ENCODE data around the gene TBC1D19. TPM values are rescaled to one million over a fixed set of nuclear protein-coding genes. Genes with fewer than 3 reads are reported as not detected.
"Not testable (repeated sequence)": the region's sequence is repeated elsewhere in the genome, so short reads cannot be mapped to it uniquely, and the experiment has no call there.

TBC1D19 gene
- 10 to 100 TPM in 2 of 4 donors, 1 to 10 TPM in 2; 9.5 to 24.9 (median 11.2) TPM for total RNA-seq

GRCh38 chr4:26583865-26584652, at the start of gene TBC1D19:
TBC1D19 (plus strand) TSS chr4:26584084; CDS start chr4:26584194, 110 bp downstream.
- Histone ChIP-seq H3K36me3 (no peaks in the 10 kb centered on the region), H3K9me3 (no peaks in the 10 kb centered on the region), H3K27me3 (no peaks in the 10 kb centered on the region), H3K4me3 (peak within 1 kb of the TSS; percentile 73 to 83 (median 82)), H3K4me1 (peaks cover 8 to 23% (median 19%) of the 10 kb centered on the region in 4 donors), H3K27ac (replicated peaks in 1 of 4) (peak within 1 kb of the TSS; percentile 68 to 84 (median 78))
- intact Hi-C loops (cut with DNase I), result loop anchor here (10.0 kb wide), 1 partner anchor 271 kb away; no protein-coding TSS in a partner anchor
- WGBS, result under 1% methylated on average over 30 of the region's 39 CpGs
- peak; percentile 97 for DNase-seq (ENCODE audit: extremely low spot score)
- TF ChIP-seq POLR2AphosphoS5 (IDR thresholded peaks at IDR 0.05), result peak; percentile 66 to 87
- no peak for TF ChIP-seq EP300 (IDR thresholded peaks at IDR 0.05)

GRCh38 chr4:26542991-26543390, 40.9 kb upstream of the TBC1D19 start:
- H3K4me1 ChIP-seq, result no peaks in the 10 kb centered on the region
- intact Hi-C loops (cut with DNase I), result no loop called here
- no peaks in the 10 kb centered on the region for H3K36me3 ChIP-seq
- H3K9me3 ChIP-seq, result peaks cover 0 to 15% (median 3%) of the 10 kb centered on the region in 4 donors
- 51% methylated on average over 3 of the region's 3 CpGs for WGBS
- no peak for DNase-seq (ENCODE audit: extremely low spot score)
- no peaks in the 10 kb centered on the region for H3K27me3 ChIP-seq
- H3K4me3 ChIP-seq, result no peak overlapping the region
- no peak for TF ChIP-seq CTCF (IDR thresholded peaks at IDR 0.05)
- no peak for TF ChIP-seq POLR2AphosphoS5 (IDR thresholded peaks at IDR 0.05)
- TF ChIP-seq POLR2A (IDR thresholded peaks at IDR 0.05; ENCODE audit: low read depth), result no peak
- no peak for TF ChIP-seq EP300 (IDR thresholded peaks at IDR 0.05)
- no peak overlapping the region for H3K27ac ChIP-seq (replicated peaks in 1 of 4)

GRCh38 chr4:26544421-26544820, 39.5 kb upstream of the TBC1D19 start:
- intact Hi-C loops (cut with DNase I), result no loop called here
- Histone ChIP-seq H3K27me3 (no peaks in the 10 kb centered on the region), H3K27ac (replicated peaks in 1 of 4) (no peak overlapping the region), H3K4me3 (no peak overlapping the region), H3K9me3 (peaks cover 0 to 15% (median 3%) of the 10 kb centered on the region in 4 donors), H3K4me1 (no peaks in the 10 kb centered on the region), H3K36me3 (no peaks in the 10 kb centered on the region)
- no peak for DNase-seq (ENCODE audit: extremely low spot score)
- 92% methylated on average over 2 of the region's 2 CpGs for WGBS
- no peak for TF ChIP-seq EP300 (IDR thresholded peaks at IDR 0.05)
- TF ChIP-seq POLR2AphosphoS5 (IDR thresholded peaks at IDR 0.05), result no peak
- no peak for TF ChIP-seq POLR2A (IDR thresholded peaks at IDR 0.05; ENCODE audit: low read depth)
- no peak for TF ChIP-seq CTCF (IDR thresholded peaks at IDR 0.05)

GRCh38 chr4:26548379-26548778, 35.5 kb upstream of the TBC1D19 start:
- H3K27me3 ChIP-seq; H3K36me3 ChIP-seq; intact Hi-C loops (cut with DNase I); H3K4me3 ChIP-seq; H3K4me1 ChIP-seq; DNase-seq (ENCODE audit: extremely low spot score); H3K27ac ChIP-seq (replicated peaks in 1 of 4): not testable (repeated sequence)
- peaks cover 0 to 15% (median 3%) of the 10 kb centered on the region in 4 donors for H3K9me3 ChIP-seq
- 61% methylated on average over 1 of the region's 1 CpG for WGBS

- intact Hi-C loops (cut with DNase I), result no loop called here
- Histone ChIP-seq H3K27me3 (no peaks in the 10 kb centered on the region), H3K27ac (replicated peaks in 1 of 4) (no peak overlapping the region), H3K4me1 (no peaks in the 10 kb centered on the region), H3K9me3 (peaks cover 0 to 5% (median 0%) of the 10 kb centered on the region in 4 donors), H3K4me3 (no peak overlapping the region), H3K36me3 (no peaks in the 10 kb centered on the region)
- no peak for DNase-seq (ENCODE audit: extremely low spot score)
- no peak for TF ChIP-seq EP300 (IDR thresholded peaks at IDR 0.05)
- TF ChIP-seq POLR2AphosphoS5 (IDR thresholded peaks at IDR 0.05), result no peak
Measured at GRCh38 chr4:26557164-26557563, 26.7 kb upstream of the TBC1D19 start.

GRCh38 chr4:26558166-26558895, 25.6 kb upstream of the TBC1D19 start:
- no peak overlapping the region for H3K27ac ChIP-seq (replicated peaks in 1 of 4)
- no peaks in the 10 kb centered on the region for H3K36me3 ChIP-seq
- DNase-seq (ENCODE audit: extremely low spot score), result no peak
- no peaks in the 10 kb centered on the region for H3K27me3 ChIP-seq
- H3K4me3 ChIP-seq, result no peak overlapping the region
- H3K4me1 ChIP-seq, result no peaks in the 10 kb centered on the region
- 81% methylated on average over 3 of the region's 3 CpGs for WGBS
- peaks cover 0 to 5% (median 0%) of the 10 kb centered on the region in 4 donors for H3K9me3 ChIP-seq
- no peak for TF ChIP-seq CTCF (IDR thresholded peaks at IDR 0.05)
- TF ChIP-seq EP300 (IDR thresholded peaks at IDR 0.05), result no peak
- TF ChIP-seq POLR2AphosphoS5 (IDR thresholded peaks at IDR 0.05), result no peak
- no peak for TF ChIP-seq POLR2A (IDR thresholded peaks at IDR 0.05; ENCODE audit: low read depth)
- intact Hi-C loops (cut with DNase I), result no loop called here
